IMR-90 (cell line): ENCODE data around the gene TFE3. TPM values are rescaled to one million over a fixed set of nuclear protein-coding genes. Genes with fewer than 3 reads are reported as not detected.

ENCODE experiments used
- ATAC-seq: fragments of 200-7000 bp; cut with Tn5 transposase; 2 replicates; pipeline ENCODE4 v1.9.1; 2020; ENCODE audit warnings: low read depth, mild to moderate bottlenecking, moderate library complexity
- BruUV-seq: library from RNA; stranded (reverse); fragments of 400-500 nt; replicated peaks from 2 replicates; lab custom pipeline; 2021; lab: Mats Ljungman, UMichigan
- CTCF ChIA-PET: fragments of 300-600 bp; formaldehyde crosslinking; extraction: SDS; loops from one replicate; lab custom pipeline; 2021; ENCODE audit warnings: antibody characterized with exemption; lab: Yijun Ruan, JAX
- POLR2A ChIA-PET: fragments of 300-600 bp; sonication (Branson Sonifier 250); formaldehyde crosslinking; loops from one replicate; lab custom pipeline; 2022; ENCODE audit warnings: antibody characterized with exemption; ENCODE audit not compliant: unreplicated experiment; lab: Charles Lee
- DNase-seq: peaks from one replicate; pipeline ENCODE4 v3.0.0; 2013
- H2AFZ ChIP-seq: replicated peaks from 2 replicates; pipeline ENCODE3; 2013; ENCODE audit warnings: low read length, mild to moderate bottlenecking; ENCODE audit not compliant: poor library complexity
- H2AK5ac ChIP-seq: 2 replicates; pipeline ENCODE4 v1.6.1; 2013; ENCODE audit warnings: low read depth, low read length, inconsistent platforms
- H2AK9ac ChIP-seq: replicated peaks from 2 replicates; pipeline ENCODE3; 2013; ENCODE audit warnings: mild to moderate bottlenecking, low read depth, low read length, moderate library complexity; ENCODE audit not compliant: poor library complexity
- H2BK120ac ChIP-seq: 2 replicates; pipeline ENCODE4 v1.6.1; 2013; ENCODE audit warnings: low read depth, low read length, inconsistent platforms
- H2BK15ac ChIP-seq: 3 replicates; pipeline ENCODE4 v1.6.1; 2013; ENCODE audit warnings: low read depth, low read length, inconsistent platforms
- H2BK20ac ChIP-seq: 2 replicates; pipeline ENCODE4 v1.6.1; 2013; ENCODE audit warnings: low read depth, mild to moderate bottlenecking, inconsistent platforms, low read length, moderate library complexity
- H2BK5ac ChIP-seq: 2 replicates; pipeline ENCODE4 v1.6.1; 2013; ENCODE audit warnings: mild to moderate bottlenecking, low read depth, low read length, inconsistent platforms; ENCODE audit not compliant: poor library complexity, severe bottlenecking
- H3K14ac ChIP-seq: replicated peaks from 2 replicates; pipeline ENCODE4 v1.6.1; 2013; ENCODE audit warnings: low read depth, low read length, inconsistent platforms
- H3K18ac ChIP-seq: 2 replicates; pipeline ENCODE4 v1.6.1; 2013; ENCODE audit warnings: low read depth, low read length, control low read depth
- H3K23ac ChIP-seq: 2 replicates; pipeline ENCODE4 v1.6.1; 2013; ENCODE audit warnings: low read depth, low read length, inconsistent platforms
- H3K27ac ChIP-seq: 2 replicates; pipeline ENCODE4 v1.5.1; 2013; ENCODE audit warnings: mild to moderate bottlenecking, control low read depth, low read length; ENCODE audit not compliant: insufficient read depth
- H3K27me3 ChIP-seq: 2 replicates; pipeline ENCODE4 v1.6.1; 2013; ENCODE audit warnings: low read length; ENCODE audit not compliant: control insufficient read depth, insufficient read depth
- H3K36me3 ChIP-seq: 2 replicates; pipeline ENCODE4 v1.6.1; 2013; ENCODE audit warnings: low read length, mixed read lengths; ENCODE audit not compliant: control insufficient read depth, insufficient read depth
- H3K4ac ChIP-seq: 2 replicates; pipeline ENCODE4 v1.6.1; 2013; ENCODE audit warnings: low read depth, low read length, inconsistent platforms
- H3K4me1 ChIP-seq: 2 replicates; pipeline ENCODE4 v1.6.1; 2013; ENCODE audit warnings: low read length, mixed read lengths; ENCODE audit not compliant: control insufficient read depth, insufficient read depth
- H3K4me2 ChIP-seq: 2 replicates; pipeline ENCODE4 v1.6.1; 2013; ENCODE audit warnings: low read depth, mild to moderate bottlenecking, control low read depth, low read length, moderate library complexity
- H3K4me3 ChIP-seq: 2 replicates; pipeline ENCODE4 v1.5.1; 2013; ENCODE audit warnings: low read depth, mild to moderate bottlenecking, control low read depth, low read length, moderate library complexity; ENCODE audit not compliant: insufficient read depth
- H3K56ac ChIP-seq: 2 replicates; pipeline ENCODE4 v1.6.1; 2013; ENCODE audit warnings: low read length, inconsistent platforms; ENCODE audit not compliant: insufficient read depth; ENCODE audit errors: extremely low read depth
- H3K79me1 ChIP-seq, 2 experiments: 2 replicates each; pipeline ENCODE4 v1.6.1; 2013; ENCODE audit warnings: low read length in 2 of 2, inconsistent platforms in 1 of 2, low read depth in 1 of 2
- H3K9ac ChIP-seq: 2 replicates; pipeline ENCODE4 v1.6.1; 2013; ENCODE audit warnings: low read depth, low read length, control low read depth
- H3K9me1 ChIP-seq: 2 replicates; pipeline ENCODE4 v1.6.1; 2013; ENCODE audit warnings: low read length, inconsistent platforms; ENCODE audit not compliant: insufficient read depth
- H3K9me3 ChIP-seq: 2 replicates; pipeline ENCODE4 v1.6.1; 2013; ENCODE audit warnings: low read length; ENCODE audit not compliant: control insufficient read depth, insufficient read depth
- H4K20me1 ChIP-seq: 2 replicates; pipeline ENCODE4 v1.6.1; 2013; ENCODE audit warnings: low read length, inconsistent platforms; ENCODE audit not compliant: insufficient read depth
- H4K5ac ChIP-seq: 2 replicates; pipeline ENCODE4 v1.6.1; 2013; ENCODE audit warnings: mild to moderate bottlenecking, low read depth, low read length, control low read depth
- H4K8ac ChIP-seq, 2 experiments: 2 replicates each; pipeline ENCODE4 v1.6.1; 2013; ENCODE audit warnings: low read depth in 2 of 2, low read length in 2 of 2, control low read depth in 1 of 2, inconsistent platforms in 1 of 2
- H4K91ac ChIP-seq: 2 replicates; pipeline ENCODE4 v1.6.1; 2013; ENCODE audit warnings: low read depth, low read length, inconsistent platforms; ENCODE audit not compliant: insufficient read depth
- BHLHE40 ChIP-seq: fragments of 150-350 bp; IDR thresholded peaks from 2 replicates; pipeline ENCODE4 v1.6.1; 2016; ENCODE audit warnings: mild to moderate bottlenecking, low read depth, low read length
- CEBPB ChIP-seq: IDR thresholded peaks from 2 replicates; pipeline ENCODE4 v1.6.1; 2012; ENCODE audit warnings: low read depth, low read length, improper control_type of control experiment
- CHD1 ChIP-seq: IDR thresholded peaks from 2 replicates; pipeline ENCODE4 v1.6.1; 2012; ENCODE audit warnings: low read depth, low read length, improper control_type of control experiment
- MAFK ChIP-seq: IDR thresholded peaks from 2 replicates; pipeline ENCODE4 v1.6.1; 2012; ENCODE audit warnings: low read depth, low read length, improper control_type of control experiment
- MAZ ChIP-seq: IDR thresholded peaks from 2 replicates; pipeline ENCODE4 v1.6.1; 2012; ENCODE audit warnings: low read depth, mild to moderate bottlenecking, low read length, improper control_type of control experiment, moderate library complexity, borderline replicate concordance
- MXI1 ChIP-seq: IDR thresholded peaks from 2 replicates; pipeline ENCODE4 v1.6.1; 2012; ENCODE audit warnings: low read depth, mild to moderate bottlenecking, low read length, moderate library complexity, borderline replicate concordance
- NFE2L2 ChIP-seq: fragments of 150-350 bp; IDR thresholded peaks from 2 replicates; pipeline ENCODE4 v1.6.1; 2016; ENCODE audit warnings: low read depth, mild to moderate bottlenecking, low read length
- RCOR1 ChIP-seq: IDR thresholded peaks from 2 replicates; pipeline ENCODE4 v1.6.1; 2012; ENCODE audit warnings: mild to moderate bottlenecking, low read length, improper control_type of control experiment; ENCODE audit not compliant: insufficient replicate concordance
- RFX5 ChIP-seq: IDR thresholded peaks from 2 replicates; pipeline ENCODE4 v1.8.0; 2012; ENCODE audit warnings: low read depth, mild to moderate bottlenecking, low read length, moderate library complexity
- SMC3 ChIP-seq: fragments of 150-350 bp; IDR thresholded peaks from 2 replicates; pipeline ENCODE4 v1.6.1; 2016; ENCODE audit warnings: low read depth, mild to moderate bottlenecking, antibody characterized with exemption, low read length, moderate library complexity
- WGBS, 2 experiments: methylation state at CpG; one replicate each; pipeline versions ENCODE4 v1.1.5 to v1.1.7; 2013; ENCODE audit warnings: missing lambda C conversion rate in 2 of 2; ENCODE audit not compliant: insufficient read length in 1 of 2; ENCODE audit errors: extremely low coverage in 2 of 2; 5-methylcytosine and 5-hydroxymethylcytosine counted together
- dilution Hi-C: fragments of 300-500 bp; cut with HindIII; formaldehyde crosslinking; loops from one replicate; pipeline ENCODE4 v1.14.3; 2018; ENCODE audit warnings: low sequenced_read_pairs; ENCODE audit not compliant: unreplicated experiment
- in situ Hi-C: fragments of 300-500 bp; cut with MboI; formaldehyde crosslinking; loops from 3 replicates; pipeline ENCODE4 v1.14.3; 2019; ENCODE audit warnings: low sequenced_read_pairs, inconsistent platforms, mixed read lengths
- intact Hi-C: fragments of 100-400 bp; cut with micrococcal nuclease; formaldehyde crosslinking; loops from 2 replicates; pipeline ENCODE4 v1.10.0; 2022
- polyA plus RNA-seq, 3 experiments: library from polyadenylated mRNA; depleted of rRNA; stranded (reverse); fragments of >200 nt; gene quantifications; 2 replicates each; pipeline ENCODE4 v1.2.3, GENCODE V29; 2012; ENCODE audit warnings: low replicate concordance in 1 of 3
- total RNA-seq: library from RNA; depleted of rRNA; stranded (reverse); fragments of >200 nt; gene quantifications from 2 replicates; pipeline ENCODE4 v1.2.3, GENCODE V29; 2012
- TF ChIP-seq, protein P1 (sequence below): fragments of 150-350 bp; IDR thresholded peaks from 2 replicates; pipeline ENCODE4 v1.6.1; 2017; ENCODE audit warnings: mild to moderate bottlenecking, antibody characterized with exemption, low read length, low read depth
- TF ChIP-seq, protein P2 (sequence below): fragments of 150-350 bp; IDR thresholded peaks from 2 replicates; pipeline ENCODE4 v1.6.1; 2016; ENCODE audit warnings: low read depth, mild to moderate bottlenecking, low read length, moderate library complexity, borderline replicate concordance
- TF ChIP-seq, protein P3 (sequence below): conservative IDR thresholded peaks from 2 replicates; pipeline ENCODE4 v1.5.1; 2012; ENCODE audit warnings: mild to moderate bottlenecking, low read depth, low read length, improper control_type of control experiment

The TFE3 gene
- total and polyA plus RNA-seq, 2 of the 4 experiments (the other 2 are of a cell fraction): 24.4 to 40.5 TPM

DNA sequence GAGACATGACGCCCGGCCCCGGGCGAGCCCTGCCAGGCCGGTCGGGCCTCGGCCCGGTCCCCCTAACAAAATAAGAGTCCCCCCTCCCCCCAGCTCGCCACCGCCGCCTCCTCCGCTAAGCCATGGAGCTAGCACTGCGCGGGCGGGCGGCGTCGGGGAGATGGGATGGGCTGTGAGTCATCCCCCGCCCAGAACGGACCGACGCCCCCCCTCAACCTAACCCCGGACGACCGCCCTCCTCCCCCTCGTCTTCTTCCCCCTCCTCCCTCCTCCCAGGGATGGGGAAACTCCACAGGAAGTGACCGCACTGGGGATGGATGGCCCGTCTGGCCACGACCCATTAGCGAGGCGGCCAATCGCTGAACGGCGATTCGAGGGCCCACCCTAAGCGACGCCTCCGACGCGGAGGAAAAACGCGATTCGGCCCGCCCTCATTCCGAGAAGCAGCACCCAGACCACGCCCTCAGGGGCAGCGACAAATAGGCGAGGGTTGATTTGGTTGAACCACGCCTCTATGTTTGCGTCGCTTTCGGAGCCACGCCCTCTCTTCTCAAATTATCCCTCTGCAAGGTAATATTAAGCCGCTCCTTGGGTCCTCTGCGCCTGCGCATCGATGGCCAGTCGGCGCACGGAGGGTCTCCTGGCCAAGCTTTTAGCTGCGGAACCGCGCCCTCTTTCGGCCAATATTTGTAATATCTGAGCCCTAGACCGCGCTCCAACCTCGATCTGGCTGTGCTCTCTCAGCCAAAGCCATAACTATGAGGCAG is at the start of gene TFE3 (continued):
- TF ChIP-seq, protein P1, sequence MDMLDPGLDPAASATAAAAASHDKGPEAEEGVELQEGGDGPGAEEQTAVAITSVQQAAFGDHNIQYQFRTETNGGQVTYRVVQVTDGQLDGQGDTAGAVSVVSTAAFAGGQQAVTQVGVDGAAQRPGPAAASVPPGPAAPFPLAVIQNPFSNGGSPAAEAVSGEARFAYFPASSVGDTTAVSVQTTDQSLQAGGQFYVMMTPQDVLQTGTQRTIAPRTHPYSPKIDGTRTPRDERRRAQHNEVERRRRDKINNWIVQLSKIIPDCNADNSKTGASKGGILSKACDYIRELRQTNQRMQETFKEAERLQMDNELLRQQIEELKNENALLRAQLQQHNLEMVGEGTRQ: no peak; the same call in 1 of the 2 replicates
- no peak for TF ChIP-seq CHD1
- no peak for TF ChIP-seq BHLHE40
- TF ChIP-seq RFX5: no peak
- no peak for TF ChIP-seq MAFK
- TF ChIP-seq SMC3: peak; percentile 47

DNA sequence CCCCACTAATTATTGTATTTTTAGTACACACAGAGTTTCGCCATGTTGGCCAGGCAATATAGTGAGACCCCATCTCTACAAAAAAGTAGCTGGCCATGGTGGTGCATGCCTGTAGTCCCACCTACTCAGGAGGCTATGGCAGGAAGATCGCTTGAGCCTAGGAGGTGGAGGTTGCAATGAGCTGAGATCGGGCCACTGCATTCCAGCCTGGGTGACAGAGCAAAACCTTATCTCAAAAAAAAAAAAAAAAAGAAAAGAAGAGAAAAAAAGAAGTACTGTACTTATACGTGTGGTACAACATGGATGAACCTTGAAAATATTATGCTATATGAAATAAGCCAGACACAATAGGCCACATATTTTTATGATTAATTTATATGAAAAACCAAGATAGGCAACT is 46.4 kb upstream of the TFE3 start:
- Histone ChIP-seq H4K5ac (no peak overlapping the region), H2AK5ac (no peak overlapping the region), H3K9me1 (no peaks in the 10 kb centered on the region), H2BK5ac (no peak overlapping the region), H2BK15ac (no peak overlapping the region), H3K4me2 (no peak overlapping the region), H4K91ac (no peak overlapping the region), H4K20me1 (no peaks in the 10 kb centered on the region), H2AFZ (no peak overlapping the region), H3K79me1 (no peaks in the 10 kb centered on the region), H3K27ac (no peak overlapping the region), H3K14ac (no peak overlapping the region), H2BK120ac (no peak overlapping the region), H3K9me3 (no peaks in the 10 kb centered on the region), H3K56ac (no peak overlapping the region), H3K4ac (no peak overlapping the region), H3K4me1 (no peaks in the 10 kb centered on the region), H4K8ac (no peak overlapping the region), H2AK9ac (no peak overlapping the region), H3K23ac (no peak overlapping the region), H3K27me3 (no peaks in the 10 kb centered on the region), H2BK20ac (no peak overlapping the region), H3K4me3 (no peak overlapping the region), H3K18ac (no peak overlapping the region), H3K36me3 (no peaks in the 10 kb centered on the region), H3K9ac (no peak overlapping the region)
- DNase-seq (no peak), ATAC-seq (no peak)
- ChIA-PET POLR2A (no interaction called here), CTCF (no interaction called here)
- no TSS peak for BruUV-seq
- intact Hi-C loops (no loop called here), in situ Hi-C loops (no loop called here), dilution Hi-C loops (no loop called here)
- WGBS, 2 experiments: no CpG with 5 or more reads among the region's 4 CpGs
- TF ChIP-seq NFE2L2: no peak
- TF ChIP-seq MAFK: no peak
- TF ChIP-seq MXI1: no peak
- no peak for TF ChIP-seq MAZ
- no peak for TF ChIP-seq RCOR1
- no peak for TF ChIP-seq CEBPB
- no peak for TF ChIP-seq BHLHE40
- TF ChIP-seq, protein P2, sequence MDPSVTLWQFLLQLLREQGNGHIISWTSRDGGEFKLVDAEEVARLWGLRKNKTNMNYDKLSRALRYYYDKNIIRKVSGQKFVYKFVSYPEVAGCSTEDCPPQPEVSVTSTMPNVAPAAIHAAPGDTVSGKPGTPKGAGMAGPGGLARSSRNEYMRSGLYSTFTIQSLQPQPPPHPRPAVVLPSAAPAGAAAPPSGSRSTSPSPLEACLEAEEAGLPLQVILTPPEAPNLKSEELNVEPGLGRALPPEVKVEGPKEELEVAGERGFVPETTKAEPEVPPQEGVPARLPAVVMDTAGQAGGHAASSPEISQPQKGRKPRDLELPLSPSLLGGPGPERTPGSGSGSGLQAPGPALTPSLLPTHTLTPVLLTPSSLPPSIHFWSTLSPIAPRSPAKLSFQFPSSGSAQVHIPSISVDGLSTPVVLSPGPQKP: no peak
- TF ChIP-seq, protein P3, sequence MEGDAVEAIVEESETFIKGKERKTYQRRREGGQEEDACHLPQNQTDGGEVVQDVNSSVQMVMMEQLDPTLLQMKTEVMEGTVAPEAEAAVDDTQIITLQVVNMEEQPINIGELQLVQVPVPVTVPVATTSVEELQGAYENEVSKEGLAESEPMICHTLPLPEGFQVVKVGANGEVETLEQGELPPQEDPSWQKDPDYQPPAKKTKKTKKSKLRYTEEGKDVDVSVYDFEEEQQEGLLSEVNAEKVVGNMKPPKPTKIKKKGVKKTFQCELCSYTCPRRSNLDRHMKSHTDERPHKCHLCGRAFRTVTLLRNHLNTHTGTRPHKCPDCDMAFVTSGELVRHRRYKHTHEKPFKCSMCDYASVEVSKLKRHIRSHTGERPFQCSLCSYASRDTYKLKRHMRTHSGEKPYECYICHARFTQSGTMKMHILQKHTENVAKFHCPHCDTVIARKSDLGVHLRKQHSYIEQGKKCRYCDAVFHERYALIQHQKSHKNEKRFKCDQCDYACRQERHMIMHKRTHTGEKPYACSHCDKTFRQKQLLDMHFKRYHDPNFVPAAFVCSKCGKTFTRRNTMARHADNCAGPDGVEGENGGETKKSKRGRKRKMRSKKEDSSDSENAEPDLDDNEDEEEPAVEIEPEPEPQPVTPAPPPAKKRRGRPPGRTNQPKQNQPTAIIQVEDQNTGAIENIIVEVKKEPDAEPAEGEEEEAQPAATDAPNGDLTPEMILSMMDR: no peak
